Measurements from ENCODE around the gene RPL9. TPM values are rescaled to one million over a fixed set of nuclear protein-coding genes. Genes with fewer than 3 reads are reported as not detected.

Gene RPL9
- total and polyA plus RNA-seq, 3 experiments from 2014 or later: 1,627 to 1,921 (median 1,651) TPM

DNA sequence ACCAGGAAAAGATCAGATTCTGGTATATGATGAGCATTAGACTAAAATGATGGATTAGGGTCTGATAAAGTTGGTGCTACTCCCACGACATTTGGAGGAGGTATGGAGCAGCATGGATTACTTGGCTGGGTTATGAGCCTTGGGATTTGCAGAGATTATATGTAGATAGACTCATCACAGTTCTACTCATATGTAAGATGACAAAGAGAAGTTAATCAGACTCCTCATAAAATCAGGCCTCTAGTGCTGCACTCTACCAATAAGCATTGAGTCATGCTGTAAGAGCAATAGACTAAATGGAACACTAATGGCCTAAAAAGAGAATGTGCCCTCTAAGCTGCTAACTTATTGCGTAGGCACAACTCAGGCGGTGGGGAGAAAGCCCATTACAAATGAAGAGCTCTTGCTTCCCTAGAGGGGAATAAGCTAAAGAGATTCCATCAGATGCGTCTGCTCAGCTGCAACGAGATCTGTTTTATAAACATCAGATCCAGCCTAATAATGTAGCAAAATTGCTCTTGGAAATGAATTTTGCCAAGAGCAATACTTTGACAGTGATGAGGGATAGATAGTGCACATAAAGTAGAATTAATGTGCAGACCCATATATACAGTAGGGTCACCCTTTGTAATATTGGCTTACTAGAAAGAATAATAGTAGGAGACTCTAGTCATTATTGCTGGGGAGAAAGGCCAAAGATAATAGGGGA, 17.6 kb upstream of the RPL9 start:
- Histone ChIP-seq H3K9me3 (ENCODE audit: low read length) (no peaks in the 10 kb centered on the region), H3K27me3 (ENCODE audit: insufficient read depth, low read length, poor library complexity, severe bottlenecking) (no peaks in the 10 kb centered on the region), H3K36me3 (ENCODE audit: insufficient read depth, low read length) (peaks cover 4% of the 10 kb centered on the region), H3K4me1 (ENCODE audit: insufficient read depth, low read length) (no peaks in the 10 kb centered on the region), H3K27ac (ENCODE audit: low read depth, low read length) (no peak overlapping the region), H3K4me3 (ENCODE audit: low read length) (no peak overlapping the region)
- Mint-ChIP-seq H3K36me3 (peaks cover 0 to 29% (median 3%) of the 10 kb centered on the region in 3 donors), H3K27ac (peak overlapping the region in 1 of 8 donors; percentile 14), H3K27me3 (no peaks in the 10 kb centered on the region), H3K4me1 (no peaks in the 10 kb centered on the region), H3K4me3 (no peak overlapping the region), H3K9me3 (no peaks in the 10 kb centered on the region)
- ChIA-PET POLR2A (no interaction called here), CTCF (no interaction called here)
- DNase-seq: no peak

- no peaks in the 10 kb centered on the region for H3K9me3 ChIP-seq (ENCODE audit: low read length)
- no peak for DNase-seq
- peaks cover 4% of the 10 kb centered on the region for H3K4me1 ChIP-seq (ENCODE audit: insufficient read depth, low read length)
- H3K27ac Mint-ChIP-seq: no peak overlapping the region
- no peaks in the 10 kb centered on the region for H3K27me3 Mint-ChIP-seq
- POLR2A ChIA-PET: interaction anchor here (0.6 kb wide), 1 partner anchor 507 kb away, joined by 3 read pairs; no protein-coding TSS in a partner anchor
- no peaks in the 10 kb centered on the region for H3K9me3 Mint-ChIP-seq
- peaks cover 7% of the 10 kb centered on the region for H3K36me3 ChIP-seq (ENCODE audit: insufficient read depth, low read length)
- H3K27me3 ChIP-seq (ENCODE audit: insufficient read depth, low read length, poor library complexity, severe bottlenecking): no peaks in the 10 kb centered on the region
- peaks cover 0 to 4% (median 1%) of the 10 kb centered on the region in 3 donors for H3K4me1 Mint-ChIP-seq
- no peak overlapping the region for H3K27ac ChIP-seq (ENCODE audit: low read depth, low read length)
- no peak overlapping the region for H3K4me3 ChIP-seq (ENCODE audit: low read length)
- CTCF ChIA-PET: interaction anchor here (2.4 kb wide), 1 partner anchor 503 kb away, joined by 6 read pairs; no protein-coding TSS in a partner anchor
- no peak overlapping the region for H3K4me3 Mint-ChIP-seq
- H3K36me3 Mint-ChIP-seq: peaks cover 0 to 41% (median 7%) of the 10 kb centered on the region in 3 donors
Measured at GRCh38 chr4:39472396-39472795, 13.7 kb upstream of the RPL9 start.

GRCh38 chr4:39470402-39470801, 11.7 kb upstream of the RPL9 start:
- H3K36me3 Mint-ChIP-seq: peaks cover 0 to 37% (median 6%) of the 10 kb centered on the region in 3 donors
- Histone ChIP-seq H3K4me1 (ENCODE audit: insufficient read depth, low read length) (peaks cover 4% of the 10 kb centered on the region), H3K9me3 (ENCODE audit: low read length) (no peaks in the 10 kb centered on the region), H3K27ac (ENCODE audit: low read depth, low read length) (no peak overlapping the region), H3K27me3 (ENCODE audit: insufficient read depth, low read length, poor library complexity, severe bottlenecking) (no peaks in the 10 kb centered on the region), H3K4me3 (ENCODE audit: low read length) (no peak overlapping the region), H3K36me3 (ENCODE audit: insufficient read depth, low read length) (peaks cover 7% of the 10 kb centered on the region)
- no peaks in the 10 kb centered on the region for H3K9me3 Mint-ChIP-seq
- ChIA-PET POLR2A (no interaction called here), CTCF (interaction anchor here (0.9 to 1.5 kb wide), 2 partner anchors 57 to 238 kb away, joined by 3 read pairs; partner anchors contain the start of gene UGDH)
- H3K27me3 Mint-ChIP-seq: no peaks in the 10 kb centered on the region
- peaks cover 0 to 4% (median 1%) of the 10 kb centered on the region in 3 donors for H3K4me1 Mint-ChIP-seq
- DNase-seq: no peak
- no peak overlapping the region for H3K4me3 Mint-ChIP-seq
- no peak overlapping the region for H3K27ac Mint-ChIP-seq

GRCh38 chr4:39469429-39470077, 10.8 kb upstream of the RPL9 start:
- H3K4me1 Mint-ChIP-seq: peaks cover 0 to 4% (median 1%) of the 10 kb centered on the region in 3 donors
- Histone ChIP-seq H3K36me3 (ENCODE audit: insufficient read depth, low read length) (peaks cover 7% of the 10 kb centered on the region), H3K4me3 (ENCODE audit: low read length) (no peak overlapping the region), H3K27ac (ENCODE audit: low read depth, low read length) (no peak overlapping the region), H3K27me3 (ENCODE audit: insufficient read depth, low read length, poor library complexity, severe bottlenecking) (no peaks in the 10 kb centered on the region), H3K4me1 (ENCODE audit: insufficient read depth, low read length) (peaks cover 4% of the 10 kb centered on the region), H3K9me3 (ENCODE audit: low read length) (no peaks in the 10 kb centered on the region)
- ChIA-PET CTCF (interaction anchor here (0.5 to 1.9 kb wide), 21 partner anchors 9 to 591 kb away, joined by 3 to 14 read pairs (median 3); partner anchors contain the start of genes LIAS, RPL9, SMIM14 and UBE2K), POLR2A (interaction anchor here (0.5 to 1.5 kb wide), 5 partner anchors 10 to 264 kb away, joined by 3 to 9 read pairs (median 8); partner anchors contain the start of genes LIAS and RPL9)
- H3K27ac Mint-ChIP-seq: peak overlapping the region in 6 of 8 donors; percentile 10 to 42 (median 16)
- no peak overlapping the region for H3K4me3 Mint-ChIP-seq
- H3K9me3 Mint-ChIP-seq: no peaks in the 10 kb centered on the region
- peaks cover 0 to 43% (median 12%) of the 10 kb centered on the region in 3 donors for H3K36me3 Mint-ChIP-seq
- no peaks in the 10 kb centered on the region for H3K27me3 Mint-ChIP-seq
- DNase-seq: peak in 3 of 5 donors; percentile 11 to 46 (median 44)

DNA sequence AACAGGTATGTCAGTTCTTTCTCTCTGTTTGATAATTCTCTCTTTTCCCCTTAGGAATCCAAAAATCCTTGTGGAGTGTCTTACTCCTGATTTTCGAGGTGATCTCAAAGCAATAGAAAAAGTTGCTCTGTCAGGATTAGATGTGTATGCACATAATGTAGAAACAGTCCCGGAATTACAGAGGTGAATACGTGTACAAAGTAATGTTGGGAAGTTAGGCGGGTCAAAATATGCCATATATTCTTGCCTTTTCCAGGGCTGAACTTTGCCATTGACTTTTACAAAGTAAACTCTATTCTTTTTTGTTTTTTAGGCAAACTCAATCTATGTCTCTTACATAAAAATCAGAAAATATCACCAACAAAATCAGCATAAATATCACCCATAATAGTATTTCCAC, 8.7 kb upstream of the RPL9 start:
- Mint-ChIP-seq H3K9me3 (no peaks in the 10 kb centered on the region), H3K4me3 (no peak overlapping the region), H3K27ac (no peak overlapping the region), H3K4me1 (peaks cover 0 to 4% (median 1%) of the 10 kb centered on the region in 3 donors), H3K27me3 (no peaks in the 10 kb centered on the region), H3K36me3 (peaks cover 0 to 48% (median 17%) of the 10 kb centered on the region in 3 donors)
- Histone ChIP-seq H3K9me3 (ENCODE audit: low read length) (no peaks in the 10 kb centered on the region), H3K4me3 (ENCODE audit: low read length) (no peak overlapping the region), H3K36me3 (ENCODE audit: insufficient read depth, low read length) (peaks cover 3% of the 10 kb centered on the region), H3K27ac (ENCODE audit: low read depth, low read length) (no peak overlapping the region), H3K4me1 (ENCODE audit: insufficient read depth, low read length) (peaks cover 4% of the 10 kb centered on the region), H3K27me3 (ENCODE audit: insufficient read depth, low read length, poor library complexity, severe bottlenecking) (no peaks in the 10 kb centered on the region)
- ChIA-PET CTCF (interaction anchor here (1.7 kb wide), 1 partner anchor 511 kb away, joined by 4 read pairs; no protein-coding TSS in a partner anchor), POLR2A (interaction anchor here (1.1 kb wide), 1 partner anchor 9 kb away, joined by 3 read pairs; no protein-coding TSS in a partner anchor)
- no peak for DNase-seq

- DNase-seq: no peak
- peaks cover 0 to 42% (median 16%) of the 10 kb centered on the region in 3 donors for H3K36me3 Mint-ChIP-seq
- Histone ChIP-seq H3K36me3 (ENCODE audit: insufficient read depth, low read length) (peaks cover 3% of the 10 kb centered on the region), H3K27ac (ENCODE audit: low read depth, low read length) (no peak overlapping the region), H3K9me3 (ENCODE audit: low read length) (no peaks in the 10 kb centered on the region), H3K4me3 (ENCODE audit: low read length) (no peak overlapping the region), H3K4me1 (ENCODE audit: insufficient read depth, low read length) (peaks cover 4% of the 10 kb centered on the region), H3K27me3 (ENCODE audit: insufficient read depth, low read length, poor library complexity, severe bottlenecking) (no peaks in the 10 kb centered on the region)
- no peak overlapping the region for H3K27ac Mint-ChIP-seq
- H3K4me1 Mint-ChIP-seq: peaks cover 0 to 4% (median 1%) of the 10 kb centered on the region in 3 donors
- H3K27me3 Mint-ChIP-seq: no peaks in the 10 kb centered on the region
- ChIA-PET POLR2A (interaction anchor here (1.1 kb wide), 1 partner anchor 9 kb away, joined by 3 read pairs; no protein-coding TSS in a partner anchor), CTCF (interaction anchor here (0.6 to 1.7 kb wide), 2 partner anchors 16 to 512 kb away, joined by 4 read pairs; no protein-coding TSS in a partner anchor)
- no peak overlapping the region for H3K4me3 Mint-ChIP-seq
- no peaks in the 10 kb centered on the region for H3K9me3 Mint-ChIP-seq
Measured at GRCh38 chr4:39466747-39467146, 8.0 kb upstream of the RPL9 start.

DNA sequence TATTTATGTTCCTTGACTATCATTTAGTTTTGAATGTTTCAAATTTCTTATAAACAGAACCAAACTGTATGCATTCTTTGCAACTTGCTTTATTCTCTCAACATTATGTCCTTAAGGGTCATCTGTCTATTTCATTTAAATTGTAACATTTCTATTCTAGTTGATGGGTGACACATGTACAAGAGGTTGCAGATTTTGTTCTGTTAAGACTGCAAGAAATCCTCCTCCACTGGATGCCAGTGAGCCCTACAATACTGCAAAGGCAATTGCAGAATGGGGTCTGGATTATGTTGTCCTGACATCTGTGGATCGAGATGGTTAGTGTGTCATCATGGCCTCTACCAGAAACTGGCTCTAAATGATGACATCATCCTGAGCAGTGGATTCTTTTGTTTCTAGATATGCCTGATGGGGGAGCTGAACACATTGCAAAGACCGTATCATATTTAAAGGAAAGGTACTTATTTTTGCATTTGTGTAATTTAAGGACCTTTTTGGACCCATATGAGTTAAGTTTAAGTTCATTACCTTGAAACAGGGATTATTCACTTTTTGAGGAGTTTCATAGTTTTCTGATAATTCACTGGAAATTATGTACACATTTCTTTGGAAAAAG, 6.3 kb upstream of the RPL9 start:
- Histone ChIP-seq H3K4me3 (ENCODE audit: low read length) (no peak overlapping the region), H3K27me3 (ENCODE audit: insufficient read depth, low read length, poor library complexity, severe bottlenecking) (no peaks in the 10 kb centered on the region), H3K27ac (ENCODE audit: low read depth, low read length) (no peak overlapping the region), H3K9me3 (ENCODE audit: low read length) (no peaks in the 10 kb centered on the region), H3K36me3 (ENCODE audit: insufficient read depth, low read length) (peaks cover 3% of the 10 kb centered on the region), H3K4me1 (ENCODE audit: insufficient read depth, low read length) (peaks cover 5% of the 10 kb centered on the region)
- peaks cover 3 to 16% (median 8%) of the 10 kb centered on the region in 3 donors for H3K4me1 Mint-ChIP-seq
- H3K36me3 Mint-ChIP-seq: peaks cover 0 to 41% (median 11%) of the 10 kb centered on the region in 3 donors
- H3K27ac Mint-ChIP-seq: peak overlapping the region in 1 of 8 donors; percentile 56
- no peaks in the 10 kb centered on the region for H3K27me3 Mint-ChIP-seq
- no peaks in the 10 kb centered on the region for H3K9me3 Mint-ChIP-seq
- DNase-seq: no peak
- H3K4me3 Mint-ChIP-seq: peak overlapping the region in 1 of 7 donors; percentile 28
- POLR2A ChIA-PET: no interaction called here
- CTCF ChIA-PET: no interaction called here
